Fibroblast of mammary gland (primary cell): ENCODE results near the gene NAT9.

Source experiments
- DNase-seq: peaks from one replicate; pipeline ENCODE4 v3.0.0-alpha.2; 2010; ENCODE audit warnings: low read depth
- H3K4me3 ChIP-seq: 2 replicates; pipeline ENCODE4 v1.5.1; 2011; ENCODE audit warnings: low read depth, mild to moderate bottlenecking, low read length, moderate library complexity; ENCODE audit not compliant: control insufficient read depth
- TF ChIP-seq, protein P1 (sequence below): conservative IDR thresholded peaks from 2 replicates; pipeline ENCODE4 v1.5.1; 2011; ENCODE audit warnings: low read depth, low read length, inconsistent platforms; ENCODE audit not compliant: control insufficient read depth, insufficient read depth

The NAT9 gene

DNA sequence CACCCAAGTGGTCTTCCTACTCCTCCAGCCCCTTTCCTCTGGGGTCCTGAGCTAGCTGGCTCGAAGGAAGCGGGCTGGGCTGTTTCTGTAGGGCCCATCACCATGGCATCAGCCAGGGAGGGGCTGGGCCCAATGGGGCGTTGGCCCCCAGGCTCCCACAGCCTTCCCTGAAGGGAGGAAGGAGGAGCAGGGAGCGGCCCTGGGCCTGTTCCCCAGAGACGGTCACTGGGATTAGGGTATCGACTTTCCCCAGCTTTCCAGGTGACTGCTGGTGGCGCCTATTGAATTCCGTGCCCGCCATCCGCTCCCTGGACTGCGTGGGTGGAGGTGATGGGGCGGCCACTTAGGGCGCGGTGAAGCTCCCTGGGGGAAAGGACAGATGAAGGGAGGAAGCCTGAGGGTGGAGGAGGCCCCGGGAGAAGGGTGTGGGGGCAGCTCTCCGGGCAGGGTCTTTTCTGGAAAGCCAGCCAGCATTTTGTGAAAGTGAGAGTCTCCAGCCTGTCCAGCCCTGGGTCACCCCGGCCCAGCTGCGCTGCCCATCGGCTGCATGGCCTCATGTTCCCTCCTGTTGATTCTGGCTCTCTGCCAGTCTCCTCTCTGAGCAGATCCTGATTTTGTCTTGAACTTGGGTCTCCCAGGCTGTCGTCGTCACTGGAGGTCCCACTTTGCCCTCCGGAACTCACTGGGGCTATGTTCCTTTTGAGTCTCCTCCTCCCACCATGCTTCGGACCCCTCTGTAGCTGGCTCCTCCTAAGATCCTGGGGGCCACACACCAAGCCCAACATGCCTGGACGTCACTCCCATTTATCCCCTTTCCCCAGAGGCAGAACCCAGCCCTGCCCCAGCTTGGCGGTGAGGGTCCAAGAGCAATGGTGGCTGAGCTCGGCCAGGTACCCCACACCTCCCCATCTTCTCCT, 18.0 kb downstream of the NAT9 start:
- H3K4me3 ChIP-seq, result no peak overlapping the region
- no peak for DNase-seq
- TF ChIP-seq, protein P1, sequence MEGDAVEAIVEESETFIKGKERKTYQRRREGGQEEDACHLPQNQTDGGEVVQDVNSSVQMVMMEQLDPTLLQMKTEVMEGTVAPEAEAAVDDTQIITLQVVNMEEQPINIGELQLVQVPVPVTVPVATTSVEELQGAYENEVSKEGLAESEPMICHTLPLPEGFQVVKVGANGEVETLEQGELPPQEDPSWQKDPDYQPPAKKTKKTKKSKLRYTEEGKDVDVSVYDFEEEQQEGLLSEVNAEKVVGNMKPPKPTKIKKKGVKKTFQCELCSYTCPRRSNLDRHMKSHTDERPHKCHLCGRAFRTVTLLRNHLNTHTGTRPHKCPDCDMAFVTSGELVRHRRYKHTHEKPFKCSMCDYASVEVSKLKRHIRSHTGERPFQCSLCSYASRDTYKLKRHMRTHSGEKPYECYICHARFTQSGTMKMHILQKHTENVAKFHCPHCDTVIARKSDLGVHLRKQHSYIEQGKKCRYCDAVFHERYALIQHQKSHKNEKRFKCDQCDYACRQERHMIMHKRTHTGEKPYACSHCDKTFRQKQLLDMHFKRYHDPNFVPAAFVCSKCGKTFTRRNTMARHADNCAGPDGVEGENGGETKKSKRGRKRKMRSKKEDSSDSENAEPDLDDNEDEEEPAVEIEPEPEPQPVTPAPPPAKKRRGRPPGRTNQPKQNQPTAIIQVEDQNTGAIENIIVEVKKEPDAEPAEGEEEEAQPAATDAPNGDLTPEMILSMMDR, result no peak

DNA sequence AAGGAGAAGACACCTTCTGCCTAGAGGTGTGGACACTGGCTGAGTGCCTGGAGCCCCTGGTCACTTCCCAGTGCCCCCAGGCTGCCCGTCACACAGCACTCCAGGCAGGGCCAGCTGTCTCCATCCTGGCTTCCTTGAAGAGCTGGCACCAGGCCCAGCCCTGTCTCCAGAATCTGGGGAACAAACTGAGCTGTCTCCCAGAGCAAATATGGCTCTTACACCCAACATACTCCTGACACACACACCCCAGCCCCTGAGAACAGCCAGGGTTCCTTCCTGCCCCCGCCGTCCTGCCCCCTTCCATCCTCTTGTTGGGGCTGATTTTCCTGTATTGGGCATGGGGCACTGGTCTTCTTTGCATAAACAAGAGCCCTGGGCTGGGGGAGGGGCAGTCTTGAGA, 18.6 kb downstream of the NAT9 start:
- no peak overlapping the region for H3K4me3 ChIP-seq
- TF ChIP-seq, protein P1, result no peak
- DNase-seq, result no peak

DNA sequence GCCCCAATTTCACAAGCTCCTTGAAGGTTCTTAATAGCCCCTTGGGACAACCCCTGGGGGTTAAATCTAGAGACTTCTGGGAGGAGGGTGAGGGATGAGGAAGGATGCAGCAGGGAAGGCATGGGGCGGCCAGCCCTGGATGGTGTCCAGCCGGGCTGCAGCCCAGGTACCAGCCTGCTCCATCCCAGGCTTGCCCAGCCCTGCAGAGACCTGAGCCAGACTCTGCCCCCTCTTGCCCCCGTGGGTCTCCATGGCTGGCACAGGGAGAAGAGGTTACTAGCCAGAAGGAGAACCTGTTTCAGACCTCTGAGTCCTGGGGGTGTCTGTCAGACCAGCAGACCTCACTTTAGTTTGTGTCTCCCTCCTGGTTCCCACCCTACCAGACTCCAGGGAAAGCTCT, 19.3 kb downstream of the NAT9 start:
- TF ChIP-seq, protein P1, result no peak
- DNase-seq, result no peak
- H3K4me3 ChIP-seq, result no peak overlapping the region

DNA sequence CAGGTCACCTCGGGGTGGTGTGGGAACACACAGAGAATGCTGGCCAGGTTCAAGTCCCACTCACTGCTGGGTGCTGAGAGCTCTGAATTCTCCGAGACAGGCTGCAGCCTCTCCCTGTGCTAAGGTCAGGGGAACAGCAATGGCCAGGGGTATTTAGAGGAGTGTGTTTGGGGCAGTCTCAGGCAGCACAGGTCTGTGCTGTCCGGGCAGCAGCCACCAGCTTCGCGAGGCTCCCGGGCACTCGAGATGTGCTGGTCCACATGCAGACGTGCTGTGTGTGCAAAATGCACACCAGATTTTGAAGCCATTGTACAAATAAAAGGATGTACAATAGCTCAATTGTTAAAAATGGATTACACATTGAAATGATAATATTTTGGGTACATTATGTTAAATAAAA, 20.6 kb downstream of the NAT9 start:
- no peak for DNase-seq
- TF ChIP-seq, protein P1, result no peak
- no peak overlapping the region for H3K4me3 ChIP-seq

DNA sequence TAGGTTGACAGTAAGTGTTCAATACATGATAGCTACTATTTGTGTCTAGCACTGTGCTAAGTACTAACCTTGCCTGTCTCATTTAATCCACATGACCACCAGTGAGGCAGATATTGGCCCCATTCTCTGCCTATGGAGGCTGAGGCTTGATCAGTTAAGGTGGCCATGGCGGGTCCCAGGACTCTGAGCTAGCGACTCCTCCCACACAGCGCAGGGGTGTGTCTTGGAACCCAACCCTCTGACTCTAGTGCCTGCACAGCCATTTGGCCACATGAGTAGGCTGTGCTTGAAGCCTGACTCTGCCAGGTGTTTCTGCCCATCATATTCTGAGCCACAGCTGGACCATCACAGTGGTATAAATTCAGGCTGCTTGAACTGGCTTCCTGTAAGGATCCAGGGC, 21.3 kb downstream of the NAT9 start:
- TF ChIP-seq, protein P1, result no peak

DNA sequence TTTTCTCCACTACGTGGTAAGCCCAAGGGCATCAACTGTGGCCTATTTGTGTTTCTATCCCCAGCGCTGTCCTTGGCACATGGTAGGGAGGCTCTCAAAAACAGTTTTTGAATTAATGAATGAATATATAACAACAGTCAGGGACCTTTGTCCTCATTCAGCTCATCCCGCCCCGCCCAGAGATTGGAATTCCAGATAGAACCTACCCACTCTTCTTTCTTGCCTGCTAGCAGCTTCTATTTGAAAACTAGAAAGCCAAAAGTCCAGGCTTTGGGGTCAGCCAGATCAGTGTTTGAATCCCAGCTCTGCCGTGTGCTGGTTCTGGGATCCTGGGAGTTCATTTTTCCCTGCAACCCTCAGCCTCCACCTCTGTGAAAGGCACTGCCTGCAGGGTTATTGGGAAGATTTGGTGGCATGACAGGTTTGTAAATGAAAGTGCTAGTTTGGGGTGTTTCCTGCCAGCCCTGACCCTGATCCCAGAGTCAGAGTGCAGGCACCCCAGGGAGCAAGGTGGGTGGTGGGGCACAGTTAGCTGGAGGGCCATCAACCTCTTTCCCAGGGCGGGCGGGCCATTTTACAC, 23.2 kb downstream of the NAT9 start:
- TF ChIP-seq, protein P1, result no peak
- no peak overlapping the region for H3K4me3 ChIP-seq
- DNase-seq, result no peak

More for the DNA sequence above, 21.3 kb downstream of the NAT9 start:
- H3K4me3 ChIP-seq, result no peak overlapping the region
- DNase-seq, result no peak

DNA sequence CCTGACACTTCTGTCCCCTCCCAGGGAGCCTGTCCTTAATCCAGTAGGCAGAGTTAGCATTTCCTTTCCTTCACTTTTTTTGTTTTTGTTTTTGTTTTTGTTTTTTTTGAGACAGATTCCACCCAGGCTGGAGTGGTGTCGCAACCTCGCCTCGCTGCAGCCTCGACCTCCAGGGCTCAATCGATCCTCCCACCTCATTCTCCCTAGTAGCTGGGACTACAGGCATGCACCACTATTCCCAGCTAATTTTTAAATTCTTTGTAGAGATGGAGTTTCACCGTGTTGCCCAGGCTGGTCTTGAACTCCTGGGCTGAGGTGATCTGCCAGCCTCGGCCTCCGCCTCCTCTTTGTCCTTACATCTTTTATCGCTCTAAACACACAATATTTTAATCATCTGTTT, 23.7 kb downstream of the NAT9 start:
- no peak overlapping the region for H3K4me3 ChIP-seq
- TF ChIP-seq, protein P1, result no peak
- DNase-seq, result no peak
